ENCODE results near the gene CT45A2.
"Not testable (repeated sequence)": the region's sequence is repeated elsewhere in the genome, so short reads cannot be mapped to it uniquely, and the experiment has no call there.

The CT45A2 gene

GRCh38 chrX:135819912-135820311 is at the start of gene CT45A2:
CT45A2 (minus strand) TSS chrX:135820012; CDS start chrX:135816265, 3,747 bp downstream.
- H3K27ac ChIP-seq (ENCODE audit: low read length); H3K9ac ChIP-seq (ENCODE audit: low read length in 2 of 2); H3K9me3 ChIP-seq (ENCODE audit: control insufficient read depth in 2 of 2, low read length in 2 of 2); H3K27me3 ChIP-seq (ENCODE audit: control insufficient read depth in 1 of 2, insufficient read depth in 2 of 2, low read length in 2 of 2); H3K4me3 ChIP-seq (ENCODE audit: low read length in 2 of 2); H3K4me1 ChIP-seq (ENCODE audit: control insufficient read depth, insufficient read depth, low read length); H3K36me3 ChIP-seq (ENCODE audit: control insufficient read depth in 2 of 2, insufficient read depth in 2 of 2, low read length in 2 of 2): not testable (repeated sequence)

- H3K36me3 ChIP-seq (ENCODE audit: control insufficient read depth in 2 of 2, insufficient read depth in 2 of 2, low read length in 2 of 2); H3K27ac ChIP-seq (ENCODE audit: low read length); H3K9ac ChIP-seq (ENCODE audit: low read length in 2 of 2); H3K4me1 ChIP-seq (ENCODE audit: control insufficient read depth, insufficient read depth, low read length); H3K27me3 ChIP-seq (ENCODE audit: control insufficient read depth in 1 of 2, insufficient read depth in 2 of 2, low read length in 2 of 2); H3K9me3 ChIP-seq (ENCODE audit: control insufficient read depth in 2 of 2, low read length in 2 of 2); H3K4me3 ChIP-seq (ENCODE audit: low read length in 2 of 2): not testable (repeated sequence)
Measured at GRCh38 chrX:135854438-135854837, 34.6 kb upstream of the CT45A2 start, which contains the start of gene CT45A8. CT45A8 (minus strand) TSS chrX:135854538; CDS start chrX:135850783, 3,755 bp downstream.

GRCh38 chrX:135837180-135837579 is 17.4 kb upstream of the CT45A2 start, which contains the start of gene CT45A7:
CT45A7 (minus strand) TSS chrX:135837280; CDS start chrX:135833533, 3,747 bp downstream.
- H3K4me1 ChIP-seq (ENCODE audit: control insufficient read depth, insufficient read depth, low read length); H3K4me3 ChIP-seq (ENCODE audit: low read length in 2 of 2); H3K36me3 ChIP-seq (ENCODE audit: control insufficient read depth in 2 of 2, insufficient read depth in 2 of 2, low read length in 2 of 2); H3K9me3 ChIP-seq (ENCODE audit: control insufficient read depth in 2 of 2, low read length in 2 of 2); H3K9ac ChIP-seq (ENCODE audit: low read length in 2 of 2); H3K27me3 ChIP-seq (ENCODE audit: control insufficient read depth in 1 of 2, insufficient read depth in 2 of 2, low read length in 2 of 2); H3K27ac ChIP-seq (ENCODE audit: low read length): not testable (repeated sequence)

DNA sequence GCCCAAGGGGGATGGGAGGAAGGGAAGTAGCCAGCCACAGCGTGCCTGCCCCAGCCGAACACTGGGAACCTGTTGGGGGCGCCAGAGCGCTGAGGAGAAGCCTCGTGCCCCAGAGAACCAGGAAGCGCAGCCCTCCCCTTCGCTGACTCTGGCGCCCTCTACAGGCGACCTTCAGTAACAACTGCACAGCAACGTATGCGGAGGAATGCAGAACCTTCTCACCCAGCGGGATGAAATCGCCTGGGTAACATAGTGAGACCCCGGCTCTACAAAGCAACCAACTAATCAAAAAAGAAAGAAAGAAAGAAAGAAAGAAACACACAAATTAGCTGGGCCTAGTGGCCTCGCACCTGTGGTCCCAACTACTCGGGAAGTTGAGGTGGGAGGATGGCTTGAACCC is 17.1 kb downstream of the CT45A2 start, which contains the start of gene CT45A6:
Gene CT45A6, minus strand, starts transcription at position 101 of the 400 bp plus-strand sequence. CDS start 3,794 bp downstream, outside the sequence.
- not testable (repeated sequence) for H3K9me3 ChIP-seq (ENCODE audit: control insufficient read depth in 2 of 2, low read length in 2 of 2); H3K27me3 ChIP-seq (ENCODE audit: control insufficient read depth in 1 of 2, insufficient read depth in 2 of 2, low read length in 2 of 2); H3K36me3 ChIP-seq (ENCODE audit: control insufficient read depth in 2 of 2, insufficient read depth in 2 of 2, low read length in 2 of 2); H3K27ac ChIP-seq (ENCODE audit: low read length); H3K4me3 ChIP-seq (ENCODE audit: low read length in 2 of 2); H3K9ac ChIP-seq (ENCODE audit: low read length in 2 of 2); H3K4me1 ChIP-seq (ENCODE audit: control insufficient read depth, insufficient read depth, low read length)

DNA sequence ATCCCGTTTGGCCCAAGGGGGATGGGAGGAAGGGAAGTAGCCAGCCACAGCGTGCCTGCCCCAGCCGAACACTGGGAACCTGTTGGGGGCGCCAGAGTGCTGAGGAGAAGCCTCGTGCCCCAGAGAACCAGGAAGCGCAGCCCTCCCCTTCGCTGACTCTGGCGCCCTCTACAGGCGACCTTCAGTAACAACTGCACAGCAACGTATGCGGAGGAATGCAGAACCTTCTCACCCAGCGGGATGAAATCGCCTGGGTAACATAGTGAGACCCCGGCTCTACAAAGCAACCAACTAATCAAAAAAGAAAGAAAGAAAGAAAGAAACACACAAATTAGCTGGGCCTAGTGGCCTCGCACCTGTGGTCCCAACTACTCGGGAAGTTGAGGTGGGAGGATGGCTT is 34.4 kb downstream of the CT45A2 start, which contains the start of gene CT45A5:
Gene CT45A5, minus strand, starts transcription at position 101 of the 400 bp plus-strand sequence. CDS start 3,774 bp downstream, outside the sequence.
- not testable (repeated sequence) for H3K4me3 ChIP-seq (ENCODE audit: low read length in 2 of 2); H3K27me3 ChIP-seq (ENCODE audit: control insufficient read depth in 1 of 2, insufficient read depth in 2 of 2, low read length in 2 of 2); H3K36me3 ChIP-seq (ENCODE audit: control insufficient read depth in 2 of 2, insufficient read depth in 2 of 2, low read length in 2 of 2); H3K27ac ChIP-seq (ENCODE audit: low read length); H3K9me3 ChIP-seq (ENCODE audit: control insufficient read depth in 2 of 2, low read length in 2 of 2); H3K4me1 ChIP-seq (ENCODE audit: control insufficient read depth, insufficient read depth, low read length); H3K9ac ChIP-seq (ENCODE audit: low read length in 2 of 2)

GRCh38 chrX:135768091-135768490 is 51.7 kb downstream of the CT45A2 start, which contains the start of gene CT45A3:
CT45A3 (minus strand) TSS chrX:135768191; CDS start chrX:135764444, 3,747 bp downstream.
- H3K27ac ChIP-seq (ENCODE audit: low read length); H3K4me3 ChIP-seq (ENCODE audit: low read length in 2 of 2); H3K9ac ChIP-seq (ENCODE audit: low read length in 2 of 2); H3K9me3 ChIP-seq (ENCODE audit: control insufficient read depth in 2 of 2, low read length in 2 of 2); H3K36me3 ChIP-seq (ENCODE audit: control insufficient read depth in 2 of 2, insufficient read depth in 2 of 2, low read length in 2 of 2); H3K27me3 ChIP-seq (ENCODE audit: control insufficient read depth in 1 of 2, insufficient read depth in 2 of 2, low read length in 2 of 2); H3K4me1 ChIP-seq (ENCODE audit: control insufficient read depth, insufficient read depth, low read length): not testable (repeated sequence)

All from stomach smooth muscle (tissue), 2 donors.